GM04504 (cell line): ENCODE measurements around the gene SLC9A9.

Experiments used
- DNase-seq: peaks from one replicate; pipeline ENCODE4 v3.0.0-alpha.2; 2012; ENCODE audit warnings: low read depth

SLC9A9 gene

GRCh38 chr3:143243686-143244085 is 604.6 kb downstream of the SLC9A9 start:
- DNase-seq = no peak

GRCh38 chr3:143242691-143243090 is 605.6 kb downstream of the SLC9A9 start:
- no peak for DNase-seq

- DNase-seq = no peak
Observed at GRCh38 chr3:143242101-143242500, 606.2 kb downstream of the SLC9A9 start.

GRCh38 chr3:143241481-143241951 is 606.8 kb downstream of the SLC9A9 start:
- peak; percentile 70 for DNase-seq

- DNase-seq = peak; percentile 13
Observed at GRCh38 chr3:143240886-143241285, 607.4 kb downstream of the SLC9A9 start.

GRCh38 chr3:143239031-143239430 is 609.2 kb downstream of the SLC9A9 start:
- no peak for DNase-seq

- no peak for DNase-seq
Observed at GRCh38 chr3:143237077-143237627, 611.1 kb downstream of the SLC9A9 start.

- no peak for DNase-seq
Observed at GRCh38 chr3:143236226-143236964, 611.9 kb downstream of the SLC9A9 start.

- DNase-seq = no peak
Observed at GRCh38 chr3:143235614-143236204, 612.6 kb downstream of the SLC9A9 start.

GRCh38 chr3:143234526-143234925 is 613.7 kb downstream of the SLC9A9 start:
- no peak for DNase-seq

- no peak for DNase-seq
Observed at GRCh38 chr3:143232981-143233380, 615.3 kb downstream of the SLC9A9 start.

GRCh38 chr3:143228405-143228804 is 619.9 kb downstream of the SLC9A9 start:
- DNase-seq = no peak

- no peak for DNase-seq
Observed at GRCh38 chr3:143226678-143227291, 621.5 kb downstream of the SLC9A9 start.

- DNase-seq = no peak
Observed at GRCh38 chr3:143224716-143225115, 623.6 kb downstream of the SLC9A9 start.

GRCh38 chr3:143222981-143223380 is 625.3 kb downstream of the SLC9A9 start:
- no peak for DNase-seq

GRCh38 chr3:143222505-143222904 is 625.8 kb downstream of the SLC9A9 start:
- DNase-seq = no peak

- no peak for DNase-seq
Observed at GRCh38 chr3:143221446-143221845, 626.8 kb downstream of the SLC9A9 start.

- DNase-seq = no peak
Observed at GRCh38 chr3:143220741-143221140, 627.5 kb downstream of the SLC9A9 start.

- no peak for DNase-seq
Observed at GRCh38 chr3:143218166-143218835, 630.0 kb downstream of the SLC9A9 start.

GRCh38 chr3:143217283-143217682 is 631.0 kb downstream of the SLC9A9 start:
- DNase-seq = no peak

- DNase-seq = no peak
Observed at GRCh38 chr3:143216709-143217182, 631.5 kb downstream of the SLC9A9 start.
